Trophoblast cell (in vitro differentiated cells and primary cell): ENCODE results near the gene WDR37.
"Not testable (repeated sequence)": the region's sequence is repeated elsewhere in the genome, so short reads cannot be mapped to it uniquely, and the experiment has no call there.

Experiments
- DNase-seq, 2 donors: peaks; one replicate each; pipeline ENCODE4 v3.0.0-alpha.2; 2016
- H2AFZ ChIP-seq: 2 replicates; pipeline ENCODE4 v1.6.1; 2013; ENCODE audit warnings: low read length, moderate library complexity, mild to moderate bottlenecking; ENCODE audit not compliant: insufficient read depth, poor library complexity
- H2AK5ac ChIP-seq: 2 replicates; pipeline ENCODE4 v1.6.1; 2013; ENCODE audit warnings: mild to moderate bottlenecking, low read length
- H2BK120ac ChIP-seq: 2 replicates; pipeline ENCODE4 v1.6.1; 2013; ENCODE audit warnings: low read length, mild to moderate bottlenecking, moderate library complexity; ENCODE audit not compliant: insufficient read depth, poor library complexity
- H2BK12ac ChIP-seq: 2 replicates; pipeline ENCODE4 v1.6.1; 2013; ENCODE audit warnings: mild to moderate bottlenecking, low read length, moderate library complexity
- H2BK5ac ChIP-seq: 2 replicates; pipeline ENCODE4 v1.6.1; 2013; ENCODE audit warnings: low read length, low read depth, moderate library complexity, mild to moderate bottlenecking; ENCODE audit not compliant: poor library complexity
- H3K14ac ChIP-seq: 2 replicates; pipeline ENCODE4 v1.6.1; 2013; ENCODE audit warnings: mild to moderate bottlenecking, low read length
- H3K18ac ChIP-seq: 2 replicates; pipeline ENCODE4 v1.6.1; 2013; ENCODE audit warnings: mild to moderate bottlenecking, low read length
- H3K23ac ChIP-seq: 2 replicates; pipeline ENCODE4 v1.6.1; 2013; ENCODE audit warnings: low read length
- H3K27ac ChIP-seq: 2 replicates; pipeline ENCODE4 v1.5.1; 2013; ENCODE audit warnings: low read depth, mild to moderate bottlenecking, inconsistent platforms, low read length, moderate library complexity
- H3K27me3 ChIP-seq: 2 replicates; pipeline ENCODE4 v1.6.1; 2013; ENCODE audit warnings: inconsistent platforms, mild to moderate bottlenecking, low read length, moderate library complexity; ENCODE audit not compliant: insufficient read depth
- H3K36me3 ChIP-seq, 2 experiments: 1 replicate in 1 of 2; 2 replicates in 1 of 2; pipeline ENCODE4 v1.6.1; 2013; ENCODE audit warnings: low read length in 2 of 2, mild to moderate bottlenecking in 2 of 2, moderate library complexity in 1 of 2; ENCODE audit not compliant: insufficient read depth in 2 of 2, control insufficient read depth in 1 of 2
- H3K4ac ChIP-seq: 2 replicates; pipeline ENCODE4 v1.6.1; 2013; ENCODE audit warnings: low read depth, mild to moderate bottlenecking, low read length, moderate library complexity
- H3K4me1 ChIP-seq, 2 experiments: 1 replicate in 1 of 2; 2 replicates in 1 of 2; pipeline ENCODE4 v1.6.1; 2013; ENCODE audit warnings: low read length in 2 of 2, mild to moderate bottlenecking in 2 of 2, moderate library complexity in 1 of 2; ENCODE audit not compliant: insufficient read depth in 2 of 2, control insufficient read depth in 1 of 2
- H3K4me2 ChIP-seq: 2 replicates; pipeline ENCODE4 v1.6.1; 2013; ENCODE audit warnings: inconsistent platforms, mild to moderate bottlenecking, low read length, moderate library complexity
- H3K4me3 ChIP-seq: 2 replicates; pipeline ENCODE4 v1.5.1; 2013; ENCODE audit warnings: mild to moderate bottlenecking, low read depth, low read length, inconsistent platforms
- H3K79me1 ChIP-seq: one replicate; pipeline ENCODE4 v1.6.1; 2013; ENCODE audit warnings: low read length
- H3K79me2 ChIP-seq: 2 replicates; pipeline ENCODE4 v1.6.1; 2013; ENCODE audit warnings: low read length, mild to moderate bottlenecking; ENCODE audit not compliant: control insufficient read depth, insufficient read depth, poor library complexity
- H3K9ac ChIP-seq: 2 replicates; pipeline ENCODE4 v1.6.1; 2013; ENCODE audit warnings: mild to moderate bottlenecking, low read length
- H3K9me3 ChIP-seq: 2 replicates; pipeline ENCODE4 v1.6.1; 2013; ENCODE audit warnings: low read depth, mild to moderate bottlenecking, control low read depth, inconsistent platforms, low read length; ENCODE audit not compliant: insufficient read depth
- H4K12ac ChIP-seq: 2 replicates; pipeline ENCODE4 v1.6.1; 2013; ENCODE audit warnings: low read depth, mild to moderate bottlenecking, low read length, moderate library complexity
- H4K8ac ChIP-seq: 2 replicates; pipeline ENCODE4 v1.6.1; 2013; ENCODE audit warnings: low read depth, mild to moderate bottlenecking, low read length, moderate library complexity
- H4K91ac ChIP-seq: one replicate; pipeline ENCODE4 v1.6.1; 2013; ENCODE audit warnings: low read depth, mild to moderate bottlenecking, low read length, moderate library complexity
- WGBS: extraction: QIAGEN DNeasy Blood & Tissue Kit; methylation state at CpG from one replicate; pipeline ENCODE4 v1.1.7; 2013; ENCODE audit warnings: missing lambda C conversion rate; ENCODE audit not compliant: insufficient read length, insufficient coverage; ENCODE audit errors: extremely low coverage; 5-methylcytosine and 5-hydroxymethylcytosine counted together

The WDR37 gene

GRCh38 chr10:1009947-1010346 lies 46.2 kb upstream of the WDR37 start:
- not testable (repeated sequence) for H2BK12ac ChIP-seq, H3K4ac ChIP-seq, H3K27ac ChIP-seq, H3K4me1 ChIP-seq, H3K79me2 ChIP-seq, H4K12ac ChIP-seq, H3K9me3 ChIP-seq, H3K4me2 ChIP-seq, H3K23ac ChIP-seq, H2BK120ac ChIP-seq, H3K14ac ChIP-seq, H2AK5ac ChIP-seq, H3K9ac ChIP-seq, DNase-seq, H3K4me3 ChIP-seq, H3K18ac ChIP-seq, H4K8ac ChIP-seq, H2BK5ac ChIP-seq, H4K91ac ChIP-seq, H3K27me3 ChIP-seq, H3K79me1 ChIP-seq, H2AFZ ChIP-seq
- peaks cover 67 to 78% of the 10 kb centered on the region in 2 experiments for H3K36me3 ChIP-seq
- WGBS = no CpG with 5 or more reads among the region's 8 CpGs

- H4K91ac ChIP-seq = no peak overlapping the region
- H3K4ac ChIP-seq = no peak overlapping the region
- H3K9ac ChIP-seq = no peak overlapping the region
- H3K18ac ChIP-seq = no peak overlapping the region
- peaks cover 68 to 79% of the 10 kb centered on the region in 2 experiments for H3K36me3 ChIP-seq
- no peak overlapping the region for H4K8ac ChIP-seq
- H2BK120ac ChIP-seq = no peak overlapping the region
- H4K12ac ChIP-seq = no peak overlapping the region
- H3K23ac ChIP-seq = no peak overlapping the region
- H2AFZ ChIP-seq = no peak overlapping the region
- no peaks in the 10 kb centered on the region for H3K27me3 ChIP-seq
- whole genome bisulfite sequencing = no CpG with 5 or more reads among the region's 7 CpGs
- no peaks in the 10 kb centered on the region for H3K4me1 ChIP-seq
- DNase-seq = no peak
- no peak overlapping the region for H3K4me2 ChIP-seq
- H3K27ac ChIP-seq = no peak overlapping the region
- no peak overlapping the region for H2BK12ac ChIP-seq
- no peak overlapping the region for H3K4me3 ChIP-seq
- H3K79me1 ChIP-seq = no peaks in the 10 kb centered on the region
- H3K14ac ChIP-seq = no peak overlapping the region
- no peak overlapping the region for H2AK5ac ChIP-seq
- no peaks in the 10 kb centered on the region for H3K79me2 ChIP-seq
- H3K9me3 ChIP-seq = no peaks in the 10 kb centered on the region
- no peak overlapping the region for H2BK5ac ChIP-seq
Measured at GRCh38 chr10:1010703-1011102, 45.5 kb upstream of the WDR37 start.

GRCh38 chr10:1011696-1012095 lies 44.5 kb upstream of the WDR37 start:
- no peak overlapping the region for H2AK5ac ChIP-seq
- no peak overlapping the region for H2BK120ac ChIP-seq
- H3K27me3 ChIP-seq = no peaks in the 10 kb centered on the region
- no peak for DNase-seq
- no peak overlapping the region for H3K14ac ChIP-seq
- H2BK5ac ChIP-seq = no peak overlapping the region
- no peak overlapping the region for H3K4me2 ChIP-seq
- no peak overlapping the region for H2AFZ ChIP-seq
- no peak overlapping the region for H3K4me3 ChIP-seq
- H4K12ac ChIP-seq = no peak overlapping the region
- no peaks in the 10 kb centered on the region for H3K79me2 ChIP-seq
- H3K18ac ChIP-seq = no peak overlapping the region
- H3K9me3 ChIP-seq = no peaks in the 10 kb centered on the region
- no peak overlapping the region for H3K23ac ChIP-seq
- no peaks in the 10 kb centered on the region for H3K79me1 ChIP-seq
- H3K36me3 ChIP-seq = peaks cover 67 to 77% of the 10 kb centered on the region in 2 experiments
- no peak overlapping the region for H2BK12ac ChIP-seq
- H4K8ac ChIP-seq = no peak overlapping the region
- no peak overlapping the region for H3K9ac ChIP-seq
- no peak overlapping the region for H3K27ac ChIP-seq
- no CpG with 5 or more reads among the region's 16 CpGs for WGBS
- H4K91ac ChIP-seq = no peak overlapping the region
- H3K4me1 ChIP-seq = no peaks in the 10 kb centered on the region
- H3K4ac ChIP-seq = no peak overlapping the region

GRCh38 chr10:1015688-1016087 lies 40.5 kb upstream of the WDR37 start:
- Histone ChIP-seq H2BK12ac (no peak overlapping the region), H2BK5ac (no peak overlapping the region), H4K8ac (no peak overlapping the region), H4K91ac (no peak overlapping the region), H3K79me1 (no peaks in the 10 kb centered on the region), H3K9ac (no peak overlapping the region), H2BK120ac (no peak overlapping the region), H4K12ac (no peak overlapping the region), H3K27me3 (no peaks in the 10 kb centered on the region), H2AK5ac (no peak overlapping the region), H3K4me1 (no peaks in the 10 kb centered on the region), H3K36me3 (peaks cover 61 to 67% of the 10 kb centered on the region in 2 experiments), H3K4me3 (no peak overlapping the region), H3K14ac (no peak overlapping the region), H2AFZ (no peak overlapping the region), H3K79me2 (no peaks in the 10 kb centered on the region), H3K9me3 (no peaks in the 10 kb centered on the region), H3K18ac (no peak overlapping the region), H3K4ac (no peak overlapping the region), H3K4me2 (no peak overlapping the region), H3K23ac (no peak overlapping the region), H3K27ac (no peak overlapping the region)
- WGBS = no CpG with 5 or more reads among the region's 11 CpGs
- no peak for DNase-seq
